Heart left ventricle (tissue), 13 donors: ENCODE data around the gene MPI.

Source experiments
- CTCF ChIP-seq, 12 donors: fragments of 200-600 bp; sonication (generic) in 4 of 12; IDR thresholded peaks; one replicate each; pipeline versions ENCODE4 v1.5.0 to v1.8.0; 2018 to 2022; ENCODE audit warnings: antibody characterized with exemption in 12 of 12, mild to moderate bottlenecking in 5 of 12
- POLR2A ChIP-seq, 2 donors: fragments of 450-650 bp; IDR thresholded peaks; one replicate each; pipeline ENCODE4 v1.6.1; 2017; ENCODE audit warnings: antibody characterized with exemption in 2 of 2, mild to moderate bottlenecking in 2 of 2, moderate library complexity in 2 of 2
- donor health status: ischemic (EF 13 %, LVEDD 7.1; RV severe dilation, severe dysfunction).
- donor health status: DM: no; HTN: yes; CAD: no.
- donor health status: DM: no; HTN: no; CAD: no.
- donor health status: ischemic (EF 25% LVEDD 6.9; RV normal size, moderate dysfunction).
- donor health status: ischemic (EF 25% LVEDD 5.7; RV mildly dilated, moderate dysfunction).
- donor health status: ischemic (EF 35%, LVEDD 5.7; RV mildly dilated, moderate dysfunction).
- donor health status: nonischemic (EF 11% LVEDD 7.7; RV severe dilation, severe dysfunction).
- donor health status: DM: yes; HTN: yes; CAD: no.
- donor health status: PGD.
- donor health status: ischemic (EF 29% LVEDD 5.4; RV normal size, mild dysfunction).
- donor health status: nonischemic (EF 23%, LVEDD 6.1; RV moderate dilation, normal function).

- TF ChIP-seq CTCF (IDR thresholded peaks at IDR 0.05) (peak; percentile 56 to 96 (median 75)), POLR2A (IDR thresholded peaks at IDR 0.05) (peak in 1 of 2 donors; percentile 86)
Observed at GRCh38 chr15:74842581-74843444, 47.0 kb upstream of the MPI start, which contains the start of gene ULK3.
